CD4-positive, alpha-beta T cell treated with Interleukin-6 at 100 ng/mL for 8 hours (primary cell): ENCODE results near the gene OR11H6.
"Not testable (repeated sequence)": the region's sequence is repeated elsewhere in the genome, so short reads cannot be mapped to it uniquely, and the experiment has no call there.

Source experiments
- DNase-seq: peaks from one replicate; pipeline ENCODE4 v3.0.0-alpha.2; 2020; ENCODE audit warnings: mixed read lengths, low spot score

Gene OR11H6

GRCh38 chr14:20262642-20263128 lies 39.2 kb downstream of the OR11H6 start:
- no peak for DNase-seq

- not testable (repeated sequence) for DNase-seq
Measured at GRCh38 chr14:20264361-20264760, 40.9 kb downstream of the OR11H6 start.

- DNase-seq, result no peak
Measured at GRCh38 chr14:20274062-20274461, 50.6 kb downstream of the OR11H6 start.
